ENCODE data around the gene ARHGAP21.
"Not testable (repeated sequence)": the region's sequence is repeated elsewhere in the genome, so short reads cannot be mapped to it uniquely, and the experiment has no call there.

The ARHGAP21 gene

GRCh38 chr10:24650669-24651391, 72.9 kb downstream of the ARHGAP21 start:
- no peak overlapping the region for H3K4me3 ChIP-seq (ENCODE audit: low read depth, low read length)
- no peak for DNase-seq (ENCODE audit: low read depth)

- DNase-seq (ENCODE audit: low read depth), result no peak
- no peak overlapping the region for H3K4me3 ChIP-seq (ENCODE audit: low read depth, low read length)
Measured at GRCh38 chr10:24645784-24646183, 77.9 kb downstream of the ARHGAP21 start.

GRCh38 chr10:24645022-24645421, 78.7 kb downstream of the ARHGAP21 start:
- DNase-seq (ENCODE audit: low read depth), result no peak

GRCh38 chr10:24643679-24644209, 79.9 kb downstream of the ARHGAP21 start:
- no peak overlapping the region for H3K4me3 ChIP-seq (ENCODE audit: low read depth, low read length)
- DNase-seq (ENCODE audit: low read depth), result no peak

More at GRCh38 chr10:24645022-24645421, 78.7 kb downstream of the ARHGAP21 start:
- H3K4me3 ChIP-seq (ENCODE audit: low read depth, low read length), result no peak overlapping the region

- H3K4me3 ChIP-seq (ENCODE audit: low read depth, low read length), result no peak overlapping the region
- peak; percentile 52 for DNase-seq (ENCODE audit: low read depth)
Measured at GRCh38 chr10:24642921-24643678, 80.6 kb downstream of the ARHGAP21 start.

- H3K4me3 ChIP-seq (ENCODE audit: low read depth, low read length), result no peak overlapping the region
Measured at GRCh38 chr10:24639124-24639523, 84.6 kb downstream of the ARHGAP21 start.

GRCh38 chr10:24625778-24626177, 97.9 kb downstream of the ARHGAP21 start:
- H3K4me3 ChIP-seq (ENCODE audit: low read depth, low read length), result no peak overlapping the region
- no peak for DNase-seq (ENCODE audit: low read depth)

More at GRCh38 chr10:24639124-24639523, 84.6 kb downstream of the ARHGAP21 start:
- DNase-seq (ENCODE audit: low read depth), result no peak

- no peak overlapping the region for H3K4me3 ChIP-seq (ENCODE audit: low read depth, low read length)
- DNase-seq (ENCODE audit: low read depth), result no peak
Measured at GRCh38 chr10:24623383-24623782, 100.3 kb downstream of the ARHGAP21 start.

GRCh38 chr10:24622781-24623301, 100.8 kb downstream of the ARHGAP21 start:
- peak; percentile 58 for DNase-seq (ENCODE audit: low read depth)
- no peak overlapping the region for H3K4me3 ChIP-seq (ENCODE audit: low read depth, low read length)

- H3K4me3 ChIP-seq (ENCODE audit: low read depth, low read length); DNase-seq (ENCODE audit: low read depth): not testable (repeated sequence)
Measured at GRCh38 chr10:24621035-24621795, 102.5 kb downstream of the ARHGAP21 start.

GRCh38 chr10:24619994-24620310, 103.7 kb downstream of the ARHGAP21 start:
- not testable (repeated sequence) for H3K4me3 ChIP-seq (ENCODE audit: low read depth, low read length); DNase-seq (ENCODE audit: low read depth)

- not testable (repeated sequence) for DNase-seq (ENCODE audit: low read depth); H3K4me3 ChIP-seq (ENCODE audit: low read depth, low read length)
Measured at GRCh38 chr10:24619291-24619993, 104.2 kb downstream of the ARHGAP21 start.

GRCh38 chr10:24618401-24618800, 105.3 kb downstream of the ARHGAP21 start:
- no peak for DNase-seq (ENCODE audit: low read depth)
- H3K4me3 ChIP-seq (ENCODE audit: low read depth, low read length), result no peak overlapping the region

GRCh38 chr10:24617771-24618396, 105.8 kb downstream of the ARHGAP21 start:
- H3K4me3 ChIP-seq (ENCODE audit: low read depth, low read length), result no peak overlapping the region
- no peak for DNase-seq (ENCODE audit: low read depth)

- no peak for DNase-seq (ENCODE audit: low read depth)
- H3K4me3 ChIP-seq (ENCODE audit: low read depth, low read length), result no peak overlapping the region
Measured at GRCh38 chr10:24616536-24616935, 107.2 kb downstream of the ARHGAP21 start.

- DNase-seq (ENCODE audit: low read depth), result no peak
- H3K4me3 ChIP-seq (ENCODE audit: low read depth, low read length), result no peak overlapping the region
Measured at GRCh38 chr10:24606021-24606420, 117.7 kb downstream of the ARHGAP21 start.

- H3K4me3 ChIP-seq (ENCODE audit: low read depth, low read length), result no peak overlapping the region
- no peak for DNase-seq (ENCODE audit: low read depth)
Measured at GRCh38 chr10:24605141-24605540, 118.5 kb downstream of the ARHGAP21 start.

- DNase-seq (ENCODE audit: low read depth), result no peak
- H3K4me3 ChIP-seq (ENCODE audit: low read depth, low read length), result no peak overlapping the region
Measured at GRCh38 chr10:24603333-24603732, 120.4 kb downstream of the ARHGAP21 start.

- no peak overlapping the region for H3K4me3 ChIP-seq (ENCODE audit: low read depth, low read length)
- DNase-seq (ENCODE audit: low read depth), result no peak
Measured at GRCh38 chr10:24597961-24598360, 125.7 kb downstream of the ARHGAP21 start.
